Measurements from ENCODE around the gene VAV1. TPM values are rescaled to one million over a fixed set of nuclear protein-coding genes. Genes with fewer than 3 reads are reported as not detected.

Gene VAV1
- total RNA-seq, 1 experiment from 2014 or later, result 0.05 TPM

DNA sequence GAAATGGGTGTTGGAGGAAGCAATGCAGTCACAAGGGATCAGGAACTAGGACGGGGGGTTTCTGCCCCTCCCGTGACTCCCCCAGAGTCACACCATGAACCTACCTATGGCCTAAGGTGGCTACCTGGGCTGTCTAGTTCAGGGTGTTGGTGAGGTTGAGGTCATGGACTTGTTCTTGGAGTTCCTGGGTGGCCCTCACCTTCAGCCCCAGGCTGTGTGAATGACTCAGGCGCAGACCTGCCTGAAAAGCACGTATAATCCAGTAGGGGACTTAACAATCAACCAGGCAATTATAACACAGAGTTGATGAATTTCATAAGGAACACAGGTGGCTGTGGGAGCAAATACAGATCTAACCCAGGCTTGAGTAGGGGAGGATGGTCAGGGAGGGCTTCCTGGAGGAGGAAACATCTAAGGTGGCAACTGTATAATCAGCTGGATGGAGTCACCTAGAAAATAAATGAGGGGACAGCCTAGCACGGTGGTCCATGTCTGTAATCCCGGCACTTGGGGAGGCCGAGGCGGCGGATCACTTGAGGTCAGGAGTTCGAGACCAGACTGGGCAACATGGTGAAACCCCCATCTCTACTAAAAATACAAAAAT lies 89.3 kb downstream of the VAV1 start:
- in situ Hi-C loops (cut with HindIII; ENCODE audit: low pct_unique_long_range_greater_than_20kb, low sequenced_read_pairs) (no loop called here), intact Hi-C loops (cut with micrococcal nuclease; ENCODE audit: unreplicated experiment) (loop anchor here (2.0 to 5.0 kb wide), 2 partner anchors 109 to 123 kb away; partner anchors contain the start of gene TRIP10)
- BruUV-seq (replicated peaks), result no TSS peak
- POLR2A ChIA-PET, result no interaction called here
- DNase-seq (ENCODE audit: low read depth, low spot score) (no peak), ATAC-seq (no peak)
- no peak for TF ChIP-seq SIN3A (IDR thresholded peaks at IDR 0.05; ENCODE audit: borderline replicate concordance, insufficient read depth, low read depth, low read length)
- TF ChIP-seq CTCF (IDR thresholded peaks at IDR 0.05), result no peak
- no peak for TF ChIP-seq TCF7L2 (IDR thresholded peaks at IDR 0.05; ENCODE audit: low read depth, low read length)
- TF ChIP-seq POLR2AphosphoS5 (IDR thresholded peaks at IDR 0.05; ENCODE audit: low read depth, low read length), result no peak
- TF ChIP-seq, protein P1, sequence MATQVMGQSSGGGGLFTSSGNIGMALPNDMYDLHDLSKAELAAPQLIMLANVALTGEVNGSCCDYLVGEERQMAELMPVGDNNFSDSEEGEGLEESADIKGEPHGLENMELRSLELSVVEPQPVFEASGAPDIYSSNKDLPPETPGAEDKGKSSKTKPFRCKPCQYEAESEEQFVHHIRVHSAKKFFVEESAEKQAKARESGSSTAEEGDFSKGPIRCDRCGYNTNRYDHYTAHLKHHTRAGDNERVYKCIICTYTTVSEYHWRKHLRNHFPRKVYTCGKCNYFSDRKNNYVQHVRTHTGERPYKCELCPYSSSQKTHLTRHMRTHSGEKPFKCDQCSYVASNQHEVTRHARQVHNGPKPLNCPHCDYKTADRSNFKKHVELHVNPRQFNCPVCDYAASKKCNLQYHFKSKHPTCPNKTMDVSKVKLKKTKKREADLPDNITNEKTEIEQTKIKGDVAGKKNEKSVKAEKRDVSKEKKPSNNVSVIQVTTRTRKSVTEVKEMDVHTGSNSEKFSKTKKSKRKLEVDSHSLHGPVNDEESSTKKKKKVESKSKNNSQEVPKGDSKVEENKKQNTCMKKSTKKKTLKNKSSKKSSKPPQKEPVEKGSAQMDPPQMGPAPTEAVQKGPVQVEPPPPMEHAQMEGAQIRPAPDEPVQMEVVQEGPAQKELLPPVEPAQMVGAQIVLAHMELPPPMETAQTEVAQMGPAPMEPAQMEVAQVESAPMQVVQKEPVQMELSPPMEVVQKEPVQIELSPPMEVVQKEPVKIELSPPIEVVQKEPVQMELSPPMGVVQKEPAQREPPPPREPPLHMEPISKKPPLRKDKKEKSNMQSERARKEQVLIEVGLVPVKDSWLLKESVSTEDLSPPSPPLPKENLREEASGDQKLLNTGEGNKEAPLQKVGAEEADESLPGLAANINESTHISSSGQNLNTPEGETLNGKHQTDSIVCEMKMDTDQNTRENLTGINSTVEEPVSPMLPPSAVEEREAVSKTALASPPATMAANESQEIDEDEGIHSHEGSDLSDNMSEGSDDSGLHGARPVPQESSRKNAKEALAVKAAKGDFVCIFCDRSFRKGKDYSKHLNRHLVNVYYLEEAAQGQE (IDR thresholded peaks at IDR 0.05; ENCODE audit: insufficient read depth in 1 of 2, low read depth in 2 of 2, low read length in 1 of 2), result no peak
- Histone ChIP-seq H3K9me3 (ENCODE audit: control insufficient read depth, insufficient read depth, low read depth, low read length) (no peaks in the 10 kb centered on the region), H3K27ac (ENCODE audit: low read length) (no peak overlapping the region), H3K4me1 (ENCODE audit: control insufficient read depth, insufficient read depth, low read length) (no peaks in the 10 kb centered on the region), H3K27me3 (ENCODE audit: control insufficient read depth, insufficient read depth, low read length) (no peaks in the 10 kb centered on the region), H3K4me3 (ENCODE audit: low read depth in 2 of 2, low read length in 2 of 2) (no peak overlapping the region), H3K36me3 (ENCODE audit: control insufficient read depth, insufficient read depth, low read length) (no peaks in the 10 kb centered on the region)
- CTCF ChIA-PET, result interaction anchor here (0.5 to 0.7 kb wide), 4 partner anchors 13 to 1003 kb away, joined by 3 to 5 read pairs (median 4); no protein-coding TSS in a partner anchor

DNA sequence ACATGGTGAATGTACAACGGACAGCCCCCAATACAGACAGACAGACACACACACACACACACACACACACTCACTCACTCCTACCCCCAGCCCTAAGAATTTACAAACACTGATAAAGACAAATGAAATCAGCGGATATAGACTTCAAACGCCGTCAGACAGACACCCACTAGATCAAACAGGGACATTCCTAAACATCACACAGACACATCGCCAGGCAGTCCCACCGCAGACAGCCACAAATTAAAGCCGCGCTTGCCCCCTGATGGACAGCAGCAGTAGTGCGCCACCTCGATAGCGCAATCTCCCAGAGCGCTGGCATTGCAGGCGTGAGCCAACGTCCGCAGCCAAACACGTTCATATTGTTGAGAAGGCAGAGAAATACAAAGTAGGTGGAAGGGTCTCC lies 90.2 kb downstream of the VAV1 start:
- intact Hi-C loops (cut with micrococcal nuclease; ENCODE audit: unreplicated experiment) (loop anchor here (2.0 to 5.0 kb wide), 2 partner anchors 110 to 124 kb away; partner anchors contain the start of gene TRIP10), in situ Hi-C loops (cut with HindIII; ENCODE audit: low pct_unique_long_range_greater_than_20kb, low sequenced_read_pairs) (no loop called here)
- ATAC-seq (peak; percentile 91), DNase-seq (ENCODE audit: low read depth, low spot score) (peak; percentile 54)
- no TSS peak for BruUV-seq (replicated peaks)
- Histone ChIP-seq H3K27me3 (ENCODE audit: control insufficient read depth, insufficient read depth, low read length) (no peaks in the 10 kb centered on the region), H3K4me3 (ENCODE audit: low read depth in 2 of 2, low read length in 2 of 2) (peak overlapping the region; percentile 35 to 43), H3K4me1 (ENCODE audit: control insufficient read depth, insufficient read depth, low read length) (no peaks in the 10 kb centered on the region), H3K9me3 (ENCODE audit: control insufficient read depth, insufficient read depth, low read depth, low read length) (no peaks in the 10 kb centered on the region), H3K36me3 (ENCODE audit: control insufficient read depth, insufficient read depth, low read length) (no peaks in the 10 kb centered on the region), H3K27ac (ENCODE audit: low read length) (no peak overlapping the region)
- TF ChIP-seq SIN3A (IDR thresholded peaks at IDR 0.05; ENCODE audit: borderline replicate concordance, insufficient read depth, low read depth, low read length) (no peak), TCF7L2 (IDR thresholded peaks at IDR 0.05; ENCODE audit: low read depth, low read length) (peak; percentile 36; the same call in 1 of the 2 replicates), POLR2AphosphoS5 (IDR thresholded peaks at IDR 0.05; ENCODE audit: low read depth, low read length) (no peak), CTCF (IDR thresholded peaks at IDR 0.05) (peak; percentile 83)
- TF ChIP-seq, protein P1 (IDR thresholded peaks at IDR 0.05; ENCODE audit: insufficient read depth in 1 of 2, low read depth in 2 of 2, low read length in 1 of 2), result no peak
- ChIA-PET CTCF (interaction anchor here (0.5 to 2.4 kb wide), 3 partner anchors 14 to 124 kb away, joined by 3 to 11 read pairs (median 4); no protein-coding TSS in a partner anchor), POLR2A (no interaction called here)
